B cell (primary cell): Measurements from ENCODE around the gene HTR6. TPM values are rescaled to one million over a fixed set of nuclear protein-coding genes. Genes with fewer than 3 reads are reported as not detected.

Source experiments
- ATAC-seq: fragments of 200-7000 bp; cut with Tn5 transposase; one replicate; pipeline ENCODE4 v1.10.0; 2021; ENCODE audit warnings: low read depth, mild to moderate bottlenecking, moderate number of reproducible peaks, moderate library complexity
- CTCF ChIA-PET: fragments of 350-600 bp; sonication (Branson Sonifier 250); formaldehyde crosslinking; loops from one replicate; lab custom pipeline; 2021; ENCODE audit warnings: antibody characterized with exemption, inconsistent platforms; lab: Charles Lee
- POLR2A ChIA-PET: fragments of 350-600 bp; sonication (Branson Sonifier 250); formaldehyde crosslinking; loops from one replicate; lab custom pipeline; 2021; ENCODE audit warnings: antibody characterized with exemption; lab: Charles Lee
- DNase-seq: peaks from one replicate; pipeline ENCODE4 v3.0.0; 2013
- H2AFZ ChIP-seq: 2 replicates; pipeline ENCODE4 v1.6.1; 2012; ENCODE audit warnings: mild to moderate bottlenecking, low read depth, low read length; ENCODE audit not compliant: insufficient read depth, poor library complexity, severe bottlenecking
- H3K27ac ChIP-seq, 2 donors: 1 replicate in 1 of 2; 2 replicates in 1 of 2; pipeline ENCODE4 v1.5.1; 2012 to 2013; ENCODE audit warnings: low read length in 2 of 2, mild to moderate bottlenecking in 2 of 2, moderate library complexity in 1 of 2
- H3K27me3 ChIP-seq, 4 experiments: fragments of 200-600 bp in 1 of 4; sonication (generic) in 1 of 4; replicated peaks in 1 of 4; 1 replicate in 2 of 4; 2 replicates in 2 of 4; pipeline versions ENCODE4 v1.6.1 to v1.7.0; 2013 to 2016; ENCODE audit warnings: low read length in 3 of 4, mild to moderate bottlenecking in 2 of 4, mixed read lengths in 1 of 4, moderate library complexity in 1 of 4; ENCODE audit not compliant: insufficient read depth in 4 of 4, control insufficient read depth in 3 of 4; ENCODE audit errors: control extremely low read depth in 1 of 4
- H3K36me3 ChIP-seq, 2 experiments: replicated peaks in 1 of 2; 1 replicate in 1 of 2; 2 replicates in 1 of 2; pipeline versions ENCODE4 v1.6.1 to v1.7.1; 2013; ENCODE audit warnings: low read length in 1 of 2; ENCODE audit not compliant: insufficient read depth in 2 of 2, control insufficient read depth in 1 of 2; ENCODE audit errors: control extremely low read depth in 1 of 2, extremely low read depth in 1 of 2
- H3K4me1 ChIP-seq, 2 donors: fragments of 200-600 bp in 1 of 2; sonication (generic) in 1 of 2; 1 replicate in 1 of 2; 2 replicates in 1 of 2; pipeline versions ENCODE4 v1.5.1 to v1.6.1; 2013 to 2017; ENCODE audit warnings: low read length in 2 of 2; ENCODE audit not compliant: control insufficient read depth in 2 of 2, insufficient read depth in 2 of 2
- H3K4me2 ChIP-seq: replicated peaks from 2 replicates; pipeline ENCODE3; 2012; ENCODE audit warnings: mild to moderate bottlenecking, low read depth, low read length; ENCODE audit not compliant: poor library complexity, severe bottlenecking
- H3K4me3 ChIP-seq, 5 experiments: fragments of 200-600 bp in 1 of 5; sonication (generic) in 1 of 5; 1 replicate in 3 of 5; 2 replicates in 2 of 5; pipeline versions ENCODE4 v1.5.1 to v1.7.0; 2011 to 2016; ENCODE audit warnings: low read length in 4 of 5, mild to moderate bottlenecking in 4 of 5, low read depth in 2 of 5, control low read depth in 1 of 5, moderate library complexity in 1 of 5; ENCODE audit not compliant: insufficient read depth in 1 of 5; ENCODE audit errors: control extremely low read depth in 1 of 5, extremely low read depth in 1 of 5
- H3K79me2 ChIP-seq: fragments of 200-600 bp; sonication (generic); one replicate; pipeline ENCODE4 v1.6.0; 2016; ENCODE audit warnings: low read length; ENCODE audit not compliant: control insufficient read depth, insufficient read depth
- H3K9ac ChIP-seq: fragments of 200-600 bp; sonication (generic); 2 replicates; pipeline ENCODE4 v1.6.1; 2017; ENCODE audit warnings: mild to moderate bottlenecking, low read length, moderate library complexity
- H3K9me3 ChIP-seq, 3 donors: one replicate each; pipeline versions ENCODE4 v1.6.1 to v1.7.1; 2013; ENCODE audit warnings: low read length in 2 of 3; ENCODE audit not compliant: control insufficient read depth in 2 of 3, insufficient read depth in 1 of 3; ENCODE audit errors: control extremely low read depth in 1 of 3
- H4K20me1 ChIP-seq: 2 replicates; pipeline ENCODE4 v1.6.0; 2012; ENCODE audit warnings: mild to moderate bottlenecking, low read length; ENCODE audit not compliant: insufficient read depth, control insufficient read depth, poor library complexity, severe bottlenecking
- H3K27ac Mint-ChIP-seq: one replicate; pipeline ENCODE4 v1.8.0; 2021; ENCODE audit warnings: mixed read lengths
- H3K27me3 Mint-ChIP-seq: one replicate; pipeline ENCODE4 v1.8.0; 2021; ENCODE audit warnings: mixed read lengths
- H3K4me1 Mint-ChIP-seq: one replicate; pipeline ENCODE4 v1.8.0; 2021; ENCODE audit warnings: mixed read lengths
- H3K4me3 Mint-ChIP-seq: one replicate; pipeline ENCODE4 v1.8.0; 2021; ENCODE audit warnings: mixed read lengths
- H3K9me3 Mint-ChIP-seq: one replicate; pipeline ENCODE4 v1.8.0; 2022; ENCODE audit warnings: mixed read lengths; ENCODE audit not compliant: insufficient read depth
- EZH2 ChIP-seq: IDR thresholded peaks from 2 replicates; pipeline ENCODE4 v1.6.1; 2012; ENCODE audit warnings: borderline replicate concordance, low read depth, mild to moderate bottlenecking, moderate library complexity, low read length; ENCODE audit not compliant: insufficient read depth, poor library complexity, severe bottlenecking
- WGBS: methylation state at CpG from one replicate; pipeline ENCODE4 v1.1.5; 2013; ENCODE audit warnings: missing lambda C conversion rate; ENCODE audit not compliant: insufficient coverage; 5-methylcytosine and 5-hydroxymethylcytosine counted together
- intact Hi-C: fragments of 100-400 bp; cut with micrococcal nuclease; formaldehyde crosslinking; loops from one replicate; pipeline ENCODE4 v1.10.0; 2022
- polyA plus RNA-seq: library from polyadenylated mRNA; depleted of rRNA; stranded (reverse); fragments of >200 nt; gene quantifications from 2 replicates; pipeline ENCODE4 v1.2.3, GENCODE V29; 2012
- total RNA-seq, 2 donors: library from RNA; stranded (reverse); fragments of 120-200 nt in 1 of 2; gene quantifications; 1 replicate in 1 of 2; 2 replicates in 1 of 2; pipeline versions ENCODE4 v1.2.3 to v1.2.4, GENCODE V29; 2013 to 2022
- TF ChIP-seq, protein P1 (sequence below): fragments of 200-600 bp; IDR thresholded peaks from one replicate; pipeline ENCODE4 v1.8.0; 2022; ENCODE audit warnings: antibody characterized with exemption, mild to moderate bottlenecking

Gene HTR6
- total and polyA plus RNA-seq, 2 donors (not counting 1 experiment from before 2014, with no cell fraction given): not detected

DNA sequence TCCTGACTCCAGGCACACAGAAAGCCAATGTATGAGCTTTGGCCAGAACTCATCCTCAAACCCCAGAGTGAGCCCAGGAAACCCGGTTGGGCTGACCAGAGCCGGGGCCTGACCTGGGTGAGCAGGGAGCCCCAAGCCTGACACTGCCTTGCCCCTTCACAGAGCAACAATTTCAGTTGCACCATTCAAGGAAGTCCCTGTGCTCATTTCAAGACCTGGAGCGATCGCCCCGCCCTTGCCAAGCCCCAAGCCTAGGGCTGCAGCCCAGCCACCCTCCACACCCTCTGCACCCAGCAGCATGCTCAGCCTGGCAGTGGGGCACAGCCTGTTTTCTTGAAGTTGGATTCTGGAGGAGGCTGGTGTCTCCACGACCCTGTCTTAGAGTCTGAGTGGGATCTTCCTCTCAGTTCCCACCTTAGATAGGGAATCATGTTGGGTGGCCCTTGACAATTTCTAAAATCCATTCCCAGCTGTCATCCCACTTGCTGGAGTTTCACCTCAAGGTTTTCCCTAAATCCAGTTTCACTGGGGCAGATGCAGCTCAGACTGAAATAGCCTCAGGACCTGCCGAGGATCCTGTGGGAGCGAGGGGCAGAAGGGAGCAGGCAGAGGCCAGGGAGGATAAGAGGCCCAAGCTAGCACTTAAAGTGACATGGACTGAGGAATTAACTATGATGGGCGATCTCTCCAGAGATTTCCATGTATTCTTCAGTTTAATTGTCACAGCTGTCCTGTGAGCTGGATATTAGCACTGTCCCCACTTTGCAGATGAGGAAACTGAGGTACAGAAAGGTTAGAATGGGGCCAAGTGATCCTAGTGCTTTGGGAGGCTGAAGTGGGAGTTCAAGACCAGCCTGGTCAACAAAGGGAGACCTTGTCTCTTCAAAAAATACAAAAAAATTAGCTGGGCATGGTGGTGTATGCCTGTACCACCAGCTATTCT lies 18.0 kb upstream of the HTR6 start:
- TF ChIP-seq, protein P1, sequence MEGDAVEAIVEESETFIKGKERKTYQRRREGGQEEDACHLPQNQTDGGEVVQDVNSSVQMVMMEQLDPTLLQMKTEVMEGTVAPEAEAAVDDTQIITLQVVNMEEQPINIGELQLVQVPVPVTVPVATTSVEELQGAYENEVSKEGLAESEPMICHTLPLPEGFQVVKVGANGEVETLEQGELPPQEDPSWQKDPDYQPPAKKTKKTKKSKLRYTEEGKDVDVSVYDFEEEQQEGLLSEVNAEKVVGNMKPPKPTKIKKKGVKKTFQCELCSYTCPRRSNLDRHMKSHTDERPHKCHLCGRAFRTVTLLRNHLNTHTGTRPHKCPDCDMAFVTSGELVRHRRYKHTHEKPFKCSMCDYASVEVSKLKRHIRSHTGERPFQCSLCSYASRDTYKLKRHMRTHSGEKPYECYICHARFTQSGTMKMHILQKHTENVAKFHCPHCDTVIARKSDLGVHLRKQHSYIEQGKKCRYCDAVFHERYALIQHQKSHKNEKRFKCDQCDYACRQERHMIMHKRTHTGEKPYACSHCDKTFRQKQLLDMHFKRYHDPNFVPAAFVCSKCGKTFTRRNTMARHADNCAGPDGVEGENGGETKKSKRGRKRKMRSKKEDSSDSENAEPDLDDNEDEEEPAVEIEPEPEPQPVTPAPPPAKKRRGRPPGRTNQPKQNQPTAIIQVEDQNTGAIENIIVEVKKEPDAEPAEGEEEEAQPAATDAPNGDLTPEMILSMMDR: no peak
- TF ChIP-seq EZH2: no peak
- 57% methylated on average over 8 of the region's 9 CpGs for WGBS
- Mint-ChIP-seq H3K27me3 (peaks cover 40% of the 10 kb centered on the region), H3K4me1 (peaks cover 12% of the 10 kb centered on the region), H3K27ac (no peak overlapping the region), H3K4me3 (peak overlapping the region; percentile 52), H3K9me3 (no peaks in the 10 kb centered on the region)
- H4K20me1 ChIP-seq: no peaks in the 10 kb centered on the region
- H3K27me3 ChIP-seq: peaks cover 0 to 44% (median 18%) of the 10 kb centered on the region in 4 experiments
- no peak overlapping the region for H3K9ac ChIP-seq
- peaks cover 12 to 13% of the 10 kb centered on the region in 2 donors for H3K4me1 ChIP-seq
- peaks cover 0 to 6% (median 0%) of the 10 kb centered on the region in 3 donors for H3K9me3 ChIP-seq
- no peaks in the 10 kb centered on the region for H3K36me3 ChIP-seq
- POLR2A ChIA-PET: no interaction called here
- DNase-seq (no peak), ATAC-seq (no peak)
- no peak overlapping the region for H2AFZ ChIP-seq
- no peak overlapping the region for H3K4me3 ChIP-seq
- no peak overlapping the region for H3K27ac ChIP-seq
- no peaks in the 10 kb centered on the region for H3K79me2 ChIP-seq
- H3K4me2 ChIP-seq: no peak overlapping the region
- intact Hi-C loops: no loop called here
- CTCF ChIA-PET: interaction anchor here (1.2 to 1.4 kb wide), 2 partner anchors 13 to 305 kb away, joined by 3 read pairs; no protein-coding TSS in a partner anchor

DNA sequence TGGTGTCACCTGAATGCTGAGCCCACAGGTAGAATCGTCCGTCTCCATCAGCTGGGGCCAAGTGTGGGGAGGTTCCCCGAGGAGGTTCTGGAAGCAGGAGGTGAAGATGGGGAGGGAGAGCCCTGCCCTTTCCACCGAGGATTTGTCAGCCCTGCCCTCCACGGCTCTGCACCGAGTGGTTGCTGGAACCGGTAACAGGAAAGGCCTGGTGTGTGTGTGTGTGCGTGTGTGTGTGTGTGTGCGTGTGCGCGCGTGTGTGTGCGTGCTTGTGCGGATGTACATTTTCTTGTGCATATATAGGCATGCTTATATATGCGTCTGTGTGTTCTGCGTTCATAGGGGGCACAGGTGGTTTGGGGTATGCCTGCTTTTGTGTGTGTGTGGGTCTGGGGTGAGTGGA lies 17.0 kb upstream of the HTR6 start:
- Mint-ChIP-seq H3K27me3 (peaks cover 38% of the 10 kb centered on the region), H3K4me1 (peaks cover 12% of the 10 kb centered on the region), H3K9me3 (no peaks in the 10 kb centered on the region), H3K27ac (no peak overlapping the region), H3K4me3 (no peak overlapping the region)
- Histone ChIP-seq H3K36me3 (no peaks in the 10 kb centered on the region), H4K20me1 (no peaks in the 10 kb centered on the region), H2AFZ (no peak overlapping the region), H3K9me3 (peaks cover 0 to 6% (median 0%) of the 10 kb centered on the region in 3 donors), H3K9ac (no peak overlapping the region), H3K27ac (no peak overlapping the region), H3K79me2 (no peaks in the 10 kb centered on the region), H3K4me1 (peaks cover 12 to 13% of the 10 kb centered on the region in 2 donors), H3K4me2 (no peak overlapping the region), H3K27me3 (peaks cover 0 to 37% (median 17%) of the 10 kb centered on the region in 4 experiments), H3K4me3 (no peak overlapping the region)
- 12% methylated on average over 11 of the region's 16 CpGs for WGBS
- CTCF ChIA-PET: interaction anchor here (1.2 kb wide), 1 partner anchor 12 kb away, joined by 3 read pairs; no protein-coding TSS in a partner anchor
- DNase-seq (peak; percentile 51), ATAC-seq (no peak)
- POLR2A ChIA-PET: no interaction called here
- no peak for TF ChIP-seq EZH2
- TF ChIP-seq, protein P1: no peak
- intact Hi-C loops: no loop called here
